ENCODE results near the gene ASAP2.

ASAP2 gene

GRCh38 chr2:9249020-9249800, 42.6 kb downstream of the ASAP2 start:
- Histone ChIP-seq H3K27me3 (ENCODE audit: control insufficient read depth in 2 of 2, insufficient read depth in 2 of 2, low read length in 2 of 2) (no peaks in the 10 kb centered on the region), H3K36me3 (ENCODE audit: control insufficient read depth in 2 of 2, insufficient read depth in 2 of 2, low read length in 2 of 2) (no peaks in the 10 kb centered on the region), H3K4me3 (ENCODE audit: low read length in 2 of 2) (no peak overlapping the region), H3K4me1 (ENCODE audit: control insufficient read depth in 2 of 2, insufficient read depth in 2 of 2, low read length in 2 of 2) (peaks cover 51 to 79% of the 10 kb centered on the region in 2 donors), H3K9ac (ENCODE audit: low read depth in 1 of 2, low read length in 2 of 2) (peak overlapping the region in 1 of 2 donors; percentile 24), H3K9me3 (ENCODE audit: control insufficient read depth in 2 of 2, low read length in 2 of 2) (no peaks in the 10 kb centered on the region), H3K27ac (ENCODE audit: low read depth in 2 of 2, low read length in 2 of 2) (peak overlapping the region; percentile 70 to 87)

DNA sequence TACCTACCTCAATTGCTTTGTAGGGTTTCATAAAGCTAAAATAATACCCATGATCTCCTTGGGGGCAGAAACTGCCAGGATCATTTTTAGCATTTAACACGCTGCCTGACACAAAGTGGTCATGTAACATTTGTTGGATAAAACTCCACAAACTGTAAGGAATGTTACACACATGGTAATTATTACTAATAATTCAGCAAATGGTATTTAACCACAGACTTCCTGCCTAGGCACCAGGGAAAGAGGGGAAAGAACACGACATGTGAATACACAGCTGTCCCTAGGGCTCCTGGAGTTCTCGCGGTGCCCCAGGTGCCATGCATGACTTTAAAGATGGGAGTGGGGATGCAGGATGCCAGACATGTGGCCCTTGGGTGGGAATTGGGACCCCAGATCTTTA, 43.5 kb downstream of the ASAP2 start:
- Histone ChIP-seq H3K4me3 (ENCODE audit: low read length in 2 of 2) (no peak overlapping the region), H3K9me3 (ENCODE audit: control insufficient read depth in 2 of 2, low read length in 2 of 2) (no peaks in the 10 kb centered on the region), H3K27ac (ENCODE audit: low read depth in 2 of 2, low read length in 2 of 2) (peak overlapping the region; percentile 70 to 87), H3K36me3 (ENCODE audit: control insufficient read depth in 2 of 2, insufficient read depth in 2 of 2, low read length in 2 of 2) (no peaks in the 10 kb centered on the region), H3K27me3 (ENCODE audit: control insufficient read depth in 2 of 2, insufficient read depth in 2 of 2, low read length in 2 of 2) (no peaks in the 10 kb centered on the region), H3K4me1 (ENCODE audit: control insufficient read depth in 2 of 2, insufficient read depth in 2 of 2, low read length in 2 of 2) (peaks cover 51 to 73% of the 10 kb centered on the region in 2 donors), H3K9ac (ENCODE audit: low read depth in 1 of 2, low read length in 2 of 2) (peak overlapping the region in 1 of 2 donors; percentile 42)

- peak overlapping the region; percentile 19 to 42 for H3K9ac ChIP-seq (ENCODE audit: low read depth in 1 of 2, low read length in 2 of 2)
- H3K9me3 ChIP-seq (ENCODE audit: control insufficient read depth in 2 of 2, low read length in 2 of 2) = no peaks in the 10 kb centered on the region
- no peaks in the 10 kb centered on the region for H3K36me3 ChIP-seq (ENCODE audit: control insufficient read depth in 2 of 2, insufficient read depth in 2 of 2, low read length in 2 of 2)
- H3K4me1 ChIP-seq (ENCODE audit: control insufficient read depth in 2 of 2, insufficient read depth in 2 of 2, low read length in 2 of 2) = peaks cover 48 to 67% of the 10 kb centered on the region in 2 donors
- peak overlapping the region; percentile 70 to 87 for H3K27ac ChIP-seq (ENCODE audit: low read depth in 2 of 2, low read length in 2 of 2)
- no peaks in the 10 kb centered on the region for H3K27me3 ChIP-seq (ENCODE audit: control insufficient read depth in 2 of 2, insufficient read depth in 2 of 2, low read length in 2 of 2)
- H3K4me3 ChIP-seq (ENCODE audit: low read length in 2 of 2) = peak overlapping the region; percentile 37 to 46
These were observed 44.0 kb downstream of the ASAP2 start for GRCh38 chr2:9250498-9251153.

- Histone ChIP-seq H3K4me3 (ENCODE audit: low read length in 2 of 2) (peak overlapping the region in 1 of 2 donors; percentile 9), H3K27me3 (ENCODE audit: control insufficient read depth in 2 of 2, insufficient read depth in 2 of 2, low read length in 2 of 2) (no peaks in the 10 kb centered on the region), H3K9me3 (ENCODE audit: control insufficient read depth in 2 of 2, low read length in 2 of 2) (no peaks in the 10 kb centered on the region), H3K9ac (ENCODE audit: low read depth in 1 of 2, low read length in 2 of 2) (no peak overlapping the region), H3K4me1 (ENCODE audit: control insufficient read depth in 2 of 2, insufficient read depth in 2 of 2, low read length in 2 of 2) (peaks cover 47 to 60% of the 10 kb centered on the region in 2 donors), H3K27ac (ENCODE audit: low read depth in 2 of 2, low read length in 2 of 2) (peak overlapping the region; percentile 70 to 87), H3K36me3 (ENCODE audit: control insufficient read depth in 2 of 2, insufficient read depth in 2 of 2, low read length in 2 of 2) (no peaks in the 10 kb centered on the region)
These were observed 44.8 kb downstream of the ASAP2 start for GRCh38 chr2:9251154-9252001.

DNA sequence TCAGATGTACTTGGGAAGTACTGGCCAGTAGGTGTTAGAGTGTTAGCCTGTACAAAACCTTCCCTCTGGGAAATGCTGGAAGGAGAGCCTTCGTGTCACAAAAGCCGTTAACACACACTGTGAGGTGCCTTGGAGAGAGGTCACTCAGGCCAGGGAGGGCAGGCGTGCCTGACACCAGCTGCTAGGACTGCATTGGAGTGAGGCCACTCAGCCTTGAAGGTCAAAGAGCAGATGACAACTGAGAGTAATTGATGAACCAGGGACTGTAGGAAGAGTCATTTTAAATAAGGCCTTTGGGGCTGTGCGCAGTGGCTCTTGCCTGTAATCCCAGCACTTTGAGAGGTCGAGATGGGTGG, 45.4 kb downstream of the ASAP2 start:
- peaks cover 42 to 59% of the 10 kb centered on the region in 2 donors for H3K4me1 ChIP-seq (ENCODE audit: control insufficient read depth in 2 of 2, insufficient read depth in 2 of 2, low read length in 2 of 2)
- peak overlapping the region in 1 of 2 donors; percentile 40 for H3K27ac ChIP-seq (ENCODE audit: low read depth in 2 of 2, low read length in 2 of 2)
- H3K9ac ChIP-seq (ENCODE audit: low read depth in 1 of 2, low read length in 2 of 2) = no peak overlapping the region
- H3K27me3 ChIP-seq (ENCODE audit: control insufficient read depth in 2 of 2, insufficient read depth in 2 of 2, low read length in 2 of 2) = no peaks in the 10 kb centered on the region
- H3K9me3 ChIP-seq (ENCODE audit: control insufficient read depth in 2 of 2, low read length in 2 of 2) = no peaks in the 10 kb centered on the region
- no peaks in the 10 kb centered on the region for H3K36me3 ChIP-seq (ENCODE audit: control insufficient read depth in 2 of 2, insufficient read depth in 2 of 2, low read length in 2 of 2)
- no peak overlapping the region for H3K4me3 ChIP-seq (ENCODE audit: low read length in 2 of 2)

- Histone ChIP-seq H3K4me3 (ENCODE audit: low read length in 2 of 2) (no peak overlapping the region), H3K9me3 (ENCODE audit: control insufficient read depth in 2 of 2, low read length in 2 of 2) (no peaks in the 10 kb centered on the region), H3K36me3 (ENCODE audit: control insufficient read depth in 2 of 2, insufficient read depth in 2 of 2, low read length in 2 of 2) (no peaks in the 10 kb centered on the region), H3K27me3 (ENCODE audit: control insufficient read depth in 2 of 2, insufficient read depth in 2 of 2, low read length in 2 of 2) (no peaks in the 10 kb centered on the region), H3K27ac (ENCODE audit: low read depth in 2 of 2, low read length in 2 of 2) (no peak overlapping the region), H3K9ac (ENCODE audit: low read depth in 1 of 2, low read length in 2 of 2) (no peak overlapping the region), H3K4me1 (ENCODE audit: control insufficient read depth in 2 of 2, insufficient read depth in 2 of 2, low read length in 2 of 2) (peaks cover 23 to 36% of the 10 kb centered on the region in 2 donors)
These were observed 48.8 kb downstream of the ASAP2 start for GRCh38 chr2:9255416-9255815.

GRCh38 chr2:9256147-9256546, 49.5 kb downstream of the ASAP2 start:
- Histone ChIP-seq H3K4me1 (ENCODE audit: control insufficient read depth in 2 of 2, insufficient read depth in 2 of 2, low read length in 2 of 2) (peaks cover 26 to 36% of the 10 kb centered on the region in 2 donors), H3K27me3 (ENCODE audit: control insufficient read depth in 2 of 2, insufficient read depth in 2 of 2, low read length in 2 of 2) (no peaks in the 10 kb centered on the region), H3K9ac (ENCODE audit: low read depth in 1 of 2, low read length in 2 of 2) (no peak overlapping the region), H3K9me3 (ENCODE audit: control insufficient read depth in 2 of 2, low read length in 2 of 2) (no peaks in the 10 kb centered on the region), H3K4me3 (ENCODE audit: low read length in 2 of 2) (no peak overlapping the region), H3K36me3 (ENCODE audit: control insufficient read depth in 2 of 2, insufficient read depth in 2 of 2, low read length in 2 of 2) (no peaks in the 10 kb centered on the region), H3K27ac (ENCODE audit: low read depth in 2 of 2, low read length in 2 of 2) (no peak overlapping the region)

DNA sequence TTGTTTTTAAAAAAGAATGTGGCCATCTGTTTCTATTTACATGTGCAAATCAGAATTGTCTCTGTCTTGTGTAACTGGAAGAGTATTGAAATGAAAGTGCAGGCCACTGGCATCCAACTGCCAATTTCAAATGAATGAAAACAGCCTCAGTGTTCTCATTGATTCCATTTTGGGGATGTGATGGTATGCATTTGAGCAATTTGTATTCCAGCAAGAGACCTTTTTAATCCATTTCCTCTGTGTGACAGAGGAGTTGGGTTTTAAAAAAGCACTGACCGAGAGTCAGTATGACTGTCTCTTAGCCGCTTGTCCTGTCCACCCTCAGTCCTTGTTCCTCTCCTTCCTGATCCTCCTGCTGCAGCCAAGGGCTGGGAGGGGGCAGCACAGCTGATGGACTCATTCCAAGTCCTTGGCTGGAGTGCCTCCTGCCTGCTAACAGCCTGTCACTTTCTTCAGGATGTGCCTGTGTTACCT, 50.0 kb downstream of the ASAP2 start:
- no peak overlapping the region for H3K9ac ChIP-seq (ENCODE audit: low read depth in 1 of 2, low read length in 2 of 2)
- H3K9me3 ChIP-seq (ENCODE audit: control insufficient read depth in 2 of 2, low read length in 2 of 2) = no peaks in the 10 kb centered on the region
- H3K4me3 ChIP-seq (ENCODE audit: low read length in 2 of 2) = no peak overlapping the region

GRCh38 chr2:9258501-9258900, 51.9 kb downstream of the ASAP2 start:
- Histone ChIP-seq H3K36me3 (ENCODE audit: control insufficient read depth in 2 of 2, insufficient read depth in 2 of 2, low read length in 2 of 2) (no peaks in the 10 kb centered on the region), H3K27me3 (ENCODE audit: control insufficient read depth in 2 of 2, insufficient read depth in 2 of 2, low read length in 2 of 2) (no peaks in the 10 kb centered on the region), H3K4me3 (ENCODE audit: low read length in 2 of 2) (no peak overlapping the region), H3K4me1 (ENCODE audit: control insufficient read depth in 2 of 2, insufficient read depth in 2 of 2, low read length in 2 of 2) (peaks cover 30 to 42% of the 10 kb centered on the region in 2 donors), H3K27ac (ENCODE audit: low read depth in 2 of 2, low read length in 2 of 2) (peak overlapping the region in 1 of 2 donors; percentile 53), H3K9me3 (ENCODE audit: control insufficient read depth in 2 of 2, low read length in 2 of 2) (no peaks in the 10 kb centered on the region), H3K9ac (ENCODE audit: low read depth in 1 of 2, low read length in 2 of 2) (no peak overlapping the region)

More for the DNA sequence above, 50.0 kb downstream of the ASAP2 start:
- no peaks in the 10 kb centered on the region for H3K27me3 ChIP-seq (ENCODE audit: control insufficient read depth in 2 of 2, insufficient read depth in 2 of 2, low read length in 2 of 2)
- H3K4me1 ChIP-seq (ENCODE audit: control insufficient read depth in 2 of 2, insufficient read depth in 2 of 2, low read length in 2 of 2) = peaks cover 25 to 36% of the 10 kb centered on the region in 2 donors
- H3K36me3 ChIP-seq (ENCODE audit: control insufficient read depth in 2 of 2, insufficient read depth in 2 of 2, low read length in 2 of 2) = no peaks in the 10 kb centered on the region
- H3K27ac ChIP-seq (ENCODE audit: low read depth in 2 of 2, low read length in 2 of 2) = no peak overlapping the region

Measured in mucosa of rectum (tissue), 2 donors.